Keratinocyte (primary cell): ENCODE results near the gene FBLN7.

Experiments
- CTCF ChIP-seq, 3 experiments: IDR thresholded peaks in 1 of 3; conservative IDR thresholded peaks in 1 of 3; optimal IDR thresholded peaks in 1 of 3; 2 replicates in 2 of 3; 3 replicates in 1 of 3; pipeline versions ENCODE3 to v1.5.1; 2011; ENCODE audit warnings: low read length in 3 of 3, mild to moderate bottlenecking in 3 of 3, moderate library complexity in 2 of 3, control low read depth in 1 of 3, inconsistent platforms in 1 of 3; ENCODE audit not compliant: insufficient read depth in 2 of 3; ENCODE audit errors: extremely low read depth in 1 of 3
- EZH2 ChIP-seq: IDR thresholded peaks from one replicate; pipeline ENCODE4 v1.6.1; 2012; ENCODE audit warnings: inconsistent platforms, mild to moderate bottlenecking, low read length, moderate library complexity

- TF ChIP-seq EZH2 (no peak), CTCF (optimal IDR thresholded peaks at IDR 0.05 in 1 of 3, IDR thresholded peaks at IDR 0.05 in 1 of 3, conservative IDR thresholded peaks at IDR 0.05 in 1 of 3; ENCODE audit: extremely low read depth in 1 of 3, insufficient read depth in 2 of 3, low read length in 3 of 3) (no peak)
Measured at GRCh38 chr2:112133344-112133743, 4.8 kb upstream of the FBLN7 start.
